Mesenchymal stem cell (in vitro differentiated cells and primary cell): ENCODE data around the gene CHDH.
A peak's percentile ranks its signal among the peaks of the same experiment; 100 is the strongest.

ENCODE experiments used
- DNase-seq: peaks from one replicate; pipeline ENCODE4 v3.0.0-alpha.2; 2013
- H2AFZ ChIP-seq: one replicate; pipeline ENCODE4 v1.6.1; 2013; ENCODE audit warnings: low read depth, mild to moderate bottlenecking, control low read depth, inconsistent platforms, low read length, moderate library complexity
- H2AK5ac ChIP-seq: 2 replicates; pipeline ENCODE4 v1.6.1; 2013; ENCODE audit warnings: low read length, moderate library complexity, mild to moderate bottlenecking, inconsistent platforms; ENCODE audit not compliant: severe bottlenecking
- H2BK120ac ChIP-seq: one replicate; pipeline ENCODE4 v1.6.1; 2013; ENCODE audit warnings: low read depth, mild to moderate bottlenecking, inconsistent platforms, low read length, moderate library complexity
- H2BK12ac ChIP-seq, 2 experiments: one replicate each; pipeline ENCODE4 v1.6.1; 2013; ENCODE audit warnings: inconsistent platforms in 2 of 2, low read length in 2 of 2, mild to moderate bottlenecking in 2 of 2, moderate library complexity in 2 of 2, control low read depth in 1 of 2
- H2BK15ac ChIP-seq: one replicate; pipeline ENCODE4 v1.6.1; 2013; ENCODE audit warnings: mild to moderate bottlenecking, low read depth, inconsistent platforms; ENCODE audit not compliant: poor library complexity, severe bottlenecking
- H2BK5ac ChIP-seq: 2 replicates; pipeline ENCODE4 v1.6.1; 2013; ENCODE audit warnings: low read depth, mild to moderate bottlenecking, low read length, control low read depth, inconsistent platforms; ENCODE audit not compliant: poor library complexity, severe bottlenecking
- H3K14ac ChIP-seq, 2 experiments: one replicate each; pipeline ENCODE4 v1.6.1; 2013; ENCODE audit warnings: inconsistent platforms in 2 of 2, low read length in 2 of 2, control low read depth in 1 of 2, mild to moderate bottlenecking in 1 of 2, moderate library complexity in 1 of 2
- H3K18ac ChIP-seq, 2 experiments: one replicate each; pipeline ENCODE4 v1.6.1; 2013; ENCODE audit warnings: inconsistent platforms in 2 of 2, low read length in 2 of 2, control low read depth in 1 of 2, low read depth in 1 of 2, mild to moderate bottlenecking in 1 of 2
- H3K23ac ChIP-seq, 2 experiments: one replicate each; pipeline ENCODE4 v1.6.1; 2013; ENCODE audit warnings: inconsistent platforms in 2 of 2, low read length in 2 of 2, mild to moderate bottlenecking in 2 of 2, moderate library complexity in 2 of 2, control low read depth in 1 of 2
- H3K27ac ChIP-seq: 2 replicates; pipeline ENCODE4 v1.5.1; 2013; ENCODE audit warnings: mild to moderate bottlenecking, moderate library complexity, low read length, control low read depth, inconsistent platforms; ENCODE audit not compliant: poor library complexity, severe bottlenecking
- H3K27me3 ChIP-seq, 2 experiments: 2 replicates each; pipeline versions ENCODE4 v1.6.1 to v1.7.0; 2013; ENCODE audit warnings: low read length in 2 of 2, mild to moderate bottlenecking in 2 of 2, moderate library complexity in 2 of 2, control low read depth in 1 of 2, inconsistent platforms in 1 of 2; ENCODE audit not compliant: control insufficient read depth in 1 of 2, insufficient read depth in 1 of 2
- H3K36me3 ChIP-seq, 2 experiments: 2 replicates each; pipeline versions ENCODE4 v1.6.1 to v1.7.0; 2013; ENCODE audit warnings: low read length in 2 of 2, control low read depth in 1 of 2, inconsistent platforms in 1 of 2, low read depth in 1 of 2, mild to moderate bottlenecking in 1 of 2; ENCODE audit not compliant: insufficient read depth in 2 of 2, control insufficient read depth in 1 of 2
- H3K4ac ChIP-seq, 2 experiments: one replicate each; pipeline ENCODE4 v1.6.1; 2013; ENCODE audit warnings: inconsistent platforms in 2 of 2, low read length in 2 of 2, mild to moderate bottlenecking in 2 of 2, moderate library complexity in 2 of 2, control low read depth in 1 of 2, low read depth in 1 of 2
- H3K4me1 ChIP-seq: 2 replicates; pipeline ENCODE4 v1.6.1; 2013; ENCODE audit warnings: low read depth, low read length, control low read depth; ENCODE audit not compliant: control insufficient read depth, insufficient read depth
- H3K4me2 ChIP-seq: 2 replicates; pipeline ENCODE4 v1.6.1; 2013; ENCODE audit warnings: low read length, mild to moderate bottlenecking, inconsistent platforms; ENCODE audit not compliant: poor library complexity, severe bottlenecking
- H3K4me3 ChIP-seq, 2 experiments: 2 replicates each; pipeline versions ENCODE4 v1.5.1 to v1.7.0; 2013; ENCODE audit warnings: low read length in 2 of 2, mild to moderate bottlenecking in 2 of 2, control low read depth in 1 of 2, low read depth in 1 of 2; ENCODE audit not compliant: insufficient read depth in 1 of 2
- H3K79me1 ChIP-seq: replicated peaks from 2 replicates; pipeline ENCODE4 v1.6.1; 2013; ENCODE audit warnings: mild to moderate bottlenecking, control low read depth, low read length, inconsistent platforms; ENCODE audit not compliant: poor library complexity, severe bottlenecking
- H3K9ac ChIP-seq: 2 replicates; pipeline ENCODE4 v1.7.0; 2013; ENCODE audit warnings: mild to moderate bottlenecking, low read length, moderate library complexity
- H3K9me3 ChIP-seq: 2 replicates; pipeline ENCODE4 v1.7.0; 2013; ENCODE audit warnings: mild to moderate bottlenecking, low read length; ENCODE audit not compliant: control insufficient read depth
- H4K8ac ChIP-seq: one replicate; pipeline ENCODE4 v1.6.1; 2013; ENCODE audit warnings: inconsistent platforms, mild to moderate bottlenecking, low read length, moderate library complexity
- H4K91ac ChIP-seq: one replicate; pipeline ENCODE4 v1.6.1; 2013; ENCODE audit warnings: mild to moderate bottlenecking, low read length, inconsistent platforms
- WGBS: methylation state at CpG from one replicate; pipeline ENCODE4 v1.1.7; 2013; ENCODE audit warnings: mixed read lengths; 5-methylcytosine and 5-hydroxymethylcytosine counted together

CHDH gene

DNA sequence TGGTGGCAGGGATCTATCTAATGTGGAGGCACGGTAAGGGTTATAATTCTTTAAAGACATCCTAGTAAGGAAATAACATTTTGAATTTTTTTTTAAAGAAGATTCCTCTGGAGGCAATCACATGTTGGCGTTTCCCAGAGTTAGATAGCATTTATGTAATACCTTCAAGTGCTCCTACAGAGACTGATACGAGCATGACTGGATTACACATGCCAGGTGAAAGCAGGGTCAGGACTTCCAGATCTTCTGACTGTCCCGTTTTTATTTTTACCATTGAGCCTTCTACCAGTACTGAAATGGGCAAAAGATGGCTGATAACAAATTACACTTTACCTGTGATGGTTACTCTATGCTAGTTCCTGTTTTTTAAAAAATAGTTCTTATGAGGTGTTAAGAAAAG lies 14.0 kb upstream of the CHDH start:
- WGBS: 100% methylated on average over 2 of the region's 4 CpGs
- no peak overlapping the region for H3K4me2 ChIP-seq
- H3K23ac ChIP-seq: no peak overlapping the region
- no peak overlapping the region for H2AFZ ChIP-seq
- no peak for DNase-seq
- H3K4me3 ChIP-seq: no peak overlapping the region
- H3K27ac ChIP-seq: no peak overlapping the region
- no peak overlapping the region for H4K91ac ChIP-seq
- peaks cover 3% of the 10 kb centered on the region for H3K79me1 ChIP-seq
- H2BK15ac ChIP-seq: no peak overlapping the region
- H3K36me3 ChIP-seq: peaks cover 21 to 53% of the 10 kb centered on the region in 2 experiments
- no peak overlapping the region for H3K18ac ChIP-seq
- H3K4me1 ChIP-seq: peaks cover 8% of the 10 kb centered on the region
- H3K14ac ChIP-seq: no peak overlapping the region
- no peak overlapping the region for H2BK120ac ChIP-seq
- H2BK5ac ChIP-seq: no peak overlapping the region
- no peak overlapping the region for H3K4ac ChIP-seq
- H3K9ac ChIP-seq: no peak overlapping the region
- no peak overlapping the region for H2AK5ac ChIP-seq
- no peak overlapping the region for H4K8ac ChIP-seq
- no peaks in the 10 kb centered on the region for H3K27me3 ChIP-seq
- no peaks in the 10 kb centered on the region for H3K9me3 ChIP-seq
- H2BK12ac ChIP-seq: no peak overlapping the region

DNA sequence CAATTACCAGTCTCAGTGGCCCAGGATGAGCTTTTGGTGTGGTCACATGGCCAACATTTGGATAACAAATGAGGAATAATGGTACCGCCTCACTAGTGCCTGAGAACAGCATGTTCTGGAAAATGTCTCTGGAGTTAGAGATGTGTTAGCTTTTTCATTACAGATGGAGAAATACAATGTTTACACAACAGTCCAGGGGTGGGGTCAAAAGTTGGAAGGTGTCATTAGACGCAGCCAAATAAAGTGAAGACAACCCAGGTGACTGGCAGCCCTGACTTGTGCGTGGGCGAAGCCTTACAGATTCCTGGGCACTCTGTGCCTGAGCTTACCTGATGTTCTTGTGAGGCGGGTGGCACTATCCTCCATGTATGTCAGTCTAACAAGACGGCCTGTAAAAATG lies 13.0 kb upstream of the CHDH start:
- H2AK5ac ChIP-seq: no peak overlapping the region
- H3K23ac ChIP-seq: no peak overlapping the region
- H3K14ac ChIP-seq: no peak overlapping the region
- no peak overlapping the region for H2BK120ac ChIP-seq
- H3K36me3 ChIP-seq: peaks cover 14 to 45% of the 10 kb centered on the region in 2 experiments
- H2BK15ac ChIP-seq: no peak overlapping the region
- H3K4me3 ChIP-seq: no peak overlapping the region
- H2BK5ac ChIP-seq: no peak overlapping the region
- H3K27ac ChIP-seq: no peak overlapping the region
- H3K79me1 ChIP-seq: no peaks in the 10 kb centered on the region
- H3K4ac ChIP-seq: no peak overlapping the region
- H4K8ac ChIP-seq: no peak overlapping the region
- H3K9ac ChIP-seq: no peak overlapping the region
- H4K91ac ChIP-seq: no peak overlapping the region
- H2BK12ac ChIP-seq: no peak overlapping the region
- DNase-seq: no peak
- H3K9me3 ChIP-seq: no peaks in the 10 kb centered on the region
- no peak overlapping the region for H2AFZ ChIP-seq
- H3K27me3 ChIP-seq: no peaks in the 10 kb centered on the region
- peaks cover 8% of the 10 kb centered on the region for H3K4me1 ChIP-seq
- 96% methylated on average over 4 of the region's 6 CpGs for WGBS
- H3K18ac ChIP-seq: no peak overlapping the region
- H3K4me2 ChIP-seq: no peak overlapping the region

GRCh38 chr3:53858096-53858741 lies 12.0 kb upstream of the CHDH start:
- no peak overlapping the region for H3K23ac ChIP-seq
- H2BK120ac ChIP-seq: no peak overlapping the region
- no peak overlapping the region for H3K14ac ChIP-seq
- WGBS: 83% methylated on average over 7 of the region's 7 CpGs
- peak overlapping the region; percentile 40 for H3K27ac ChIP-seq
- peaks cover 8% of the 10 kb centered on the region for H3K4me1 ChIP-seq
- H3K9me3 ChIP-seq: no peaks in the 10 kb centered on the region
- H4K8ac ChIP-seq: no peak overlapping the region
- no peak overlapping the region for H2BK12ac ChIP-seq
- no peaks in the 10 kb centered on the region for H3K79me1 ChIP-seq
- no peak overlapping the region for H4K91ac ChIP-seq
- peak overlapping the region; percentile 8 for H3K4me2 ChIP-seq
- peak overlapping the region; percentile 26 for H2BK5ac ChIP-seq
- no peak overlapping the region for H2AFZ ChIP-seq
- H3K9ac ChIP-seq: no peak overlapping the region
- no peak overlapping the region for H2AK5ac ChIP-seq
- no peak overlapping the region for H3K4me3 ChIP-seq
- no peak for DNase-seq
- no peak overlapping the region for H3K4ac ChIP-seq
- H3K27me3 ChIP-seq: no peaks in the 10 kb centered on the region
- peaks cover 9 to 37% of the 10 kb centered on the region in 2 experiments for H3K36me3 ChIP-seq
- H3K18ac ChIP-seq: no peak overlapping the region
- no peak overlapping the region for H2BK15ac ChIP-seq

DNA sequence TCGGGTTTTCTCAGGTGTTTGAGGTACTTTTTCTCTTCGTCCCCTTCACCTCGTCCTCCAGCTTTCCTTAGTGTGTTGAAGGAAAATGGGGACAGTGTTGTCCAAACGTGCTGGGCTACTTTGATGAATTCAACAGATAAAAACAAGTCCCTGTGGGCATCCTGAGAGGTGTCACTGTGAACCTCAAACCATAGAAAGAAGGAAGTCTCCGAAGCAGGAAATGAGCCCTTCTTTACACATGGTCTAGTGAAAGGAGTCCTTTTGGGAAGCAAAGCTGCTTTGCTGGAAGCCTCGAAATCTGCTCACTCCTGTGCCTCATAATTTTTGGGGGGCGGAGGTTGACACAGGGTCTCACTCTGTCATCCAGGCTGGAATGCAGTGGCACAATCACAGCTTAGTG lies 10.7 kb upstream of the CHDH start:
- Histone ChIP-seq H4K8ac (no peak overlapping the region), H3K4ac (no peak overlapping the region)
- 81% methylated on average over 6 of the region's 7 CpGs for WGBS

More for the DNA sequence above, 10.7 kb upstream of the CHDH start:
- Histone ChIP-seq H3K23ac (no peak overlapping the region), H3K4me1 (peaks cover 8% of the 10 kb centered on the region), H2BK120ac (no peak overlapping the region), H2BK12ac (no peak overlapping the region), H2BK5ac (no peak overlapping the region), H3K27ac (no peak overlapping the region), H3K4me3 (no peak overlapping the region), H3K79me1 (no peaks in the 10 kb centered on the region), H3K36me3 (peaks cover 9 to 25% of the 10 kb centered on the region in 2 experiments), H2AFZ (no peak overlapping the region), H2BK15ac (no peak overlapping the region), H3K9me3 (no peaks in the 10 kb centered on the region), H3K4me2 (no peak overlapping the region), H3K18ac (no peak overlapping the region), H2AK5ac (no peak overlapping the region), H3K9ac (no peak overlapping the region), H4K91ac (no peak overlapping the region), H3K14ac (no peak overlapping the region), H3K27me3 (no peaks in the 10 kb centered on the region)
- no peak for DNase-seq
